HepG2 (cell line): ENCODE results near the gene PKD2L1. TPM values are rescaled to one million over a fixed set of nuclear protein-coding genes. Genes with fewer than 3 reads are reported as not detected.

Experiments
- ATAC-seq: fragments of 200-7000 bp; cut with Tn5 transposase; 3 replicates; pipeline ENCODE4 v1.9.1; 2020; ENCODE audit warnings: mild to moderate bottlenecking, moderate library complexity
- BruUV-seq: library from RNA; stranded (reverse); fragments of 400-500 nt; replicated peaks from 2 replicates; lab custom pipeline; 2021; lab: Mats Ljungman, UMichigan
- CTCF ChIA-PET: fragments of 300-600 bp; formaldehyde crosslinking; extraction: SDS; loops from one replicate; lab custom pipeline; 2021; ENCODE audit warnings: low total read pairs, inconsistent platforms, low intra/inter-chr PET ratio; lab: Yijun Ruan, JAX
- POLR2A ChIA-PET: fragments of 350-600 bp; sonication (Branson Sonifier 250); formaldehyde crosslinking; loops from one replicate; lab custom pipeline; 2020; ENCODE audit warnings: antibody characterized with exemption, inconsistent platforms; lab: Yijun Ruan, JAX
- DNase-seq: peaks from one replicate; pipeline ENCODE4 v3.0.0-alpha.2; 2015; ENCODE audit warnings: low spot score
- FAIRE-seq: peaks from 3 replicates; lab custom pipeline; 2011; peaks lifted over from hg19 to GRCh38; lab: Jason Lieb, UNC
- H2AFZ ChIP-seq: one replicate; pipeline ENCODE4 v1.6.1; 2011; ENCODE audit warnings: low read length, inconsistent platforms
- H3K27ac ChIP-seq: fragments of 300-600 bp; 3 replicates; pipeline ENCODE4 v1.8.0; 2011; ENCODE audit warnings: mixed run types, mild to moderate bottlenecking, mixed read lengths, low read length, inconsistent platforms; ENCODE audit not compliant: insufficient read depth; ENCODE audit errors: extremely low read length
- H3K27me3 ChIP-seq, 2 experiments: fragments of 200-600 bp in 1 of 2; 2 replicates in 1 of 2; 3 replicates in 1 of 2; pipeline versions ENCODE4 v1.6.0 to v1.8.0; 2011; ENCODE audit warnings: low read length in 2 of 2, mild to moderate bottlenecking in 2 of 2, moderate library complexity in 2 of 2, inconsistent platforms in 1 of 2; ENCODE audit not compliant: insufficient read depth in 2 of 2, control insufficient read depth in 1 of 2
- H3K36me3 ChIP-seq, 2 experiments: fragments of 200-600 bp in 1 of 2; replicated peaks in 1 of 2; 2 replicates in 1 of 2; 3 replicates in 1 of 2; pipeline versions ENCODE4 v1.5.1 to v1.8.0; 2011; ENCODE audit warnings: low read length in 2 of 2, inconsistent platforms in 1 of 2; ENCODE audit not compliant: insufficient read depth in 2 of 2, control insufficient read depth in 1 of 2
- H3K4me1 ChIP-seq: 2 replicates; pipeline ENCODE4 v1.5.1; 2012; ENCODE audit warnings: low read length, inconsistent platforms; ENCODE audit not compliant: insufficient read depth
- H3K4me2 ChIP-seq: 2 replicates; pipeline ENCODE4 v1.6.0; 2011; ENCODE audit warnings: low read depth, low read length, inconsistent platforms
- H3K4me3 ChIP-seq, 3 experiments: fragments of 200-600 bp in 1 of 3; sonication (generic), shearing (Covaris generic) in 1 of 3; replicated peaks in 1 of 3; 2 replicates each; pipeline ENCODE4 v1.5.1; 2011 to 2016; ENCODE audit warnings: low read length in 3 of 3, inconsistent platforms in 2 of 3, low read depth in 2 of 3, mild to moderate bottlenecking in 2 of 3, control low read depth in 1 of 3, mixed read lengths in 1 of 3; ENCODE audit not compliant: insufficient read depth in 1 of 3
- H3K79me2 ChIP-seq: one replicate; pipeline ENCODE4 v1.6.1; 2011; ENCODE audit warnings: low read length, inconsistent platforms; ENCODE audit not compliant: insufficient read depth
- H3K9ac ChIP-seq: 2 replicates; pipeline ENCODE4 v1.6.0; 2011; ENCODE audit warnings: mild to moderate bottlenecking, low read depth, low read length, inconsistent platforms; ENCODE audit not compliant: insufficient read depth
- H3K9me3 ChIP-seq: 2 replicates; pipeline ENCODE4 v1.5.1; 2012; ENCODE audit warnings: mild to moderate bottlenecking, low read length
- H4K20me1 ChIP-seq: 2 replicates; pipeline ENCODE4 v1.6.0; 2011; ENCODE audit warnings: inconsistent platforms, mild to moderate bottlenecking, low read length, moderate library complexity; ENCODE audit not compliant: insufficient read depth
- AKNA ChIP-seq: sonication (generic); formaldehyde crosslinking; IDR thresholded peaks from 2 replicates; pipeline ENCODE4 v1.4.0; 2020; ENCODE audit warnings: missing genetic modification reagents, borderline replicate concordance
- MNT ChIP-seq: fragments of 450-650 bp; IDR thresholded peaks from 2 replicates; pipeline ENCODE4 v1.6.1; 2016
- TFE3 ChIP-seq: IDR thresholded peaks from 2 replicates; pipeline ENCODE4 v1.6.1; 2016
- WGBS: methylation state at CpG from one replicate; pipeline ENCODE4 v1.1.6; 2017; ENCODE audit warnings: low lambda C conversion rate; 5-methylcytosine and 5-hydroxymethylcytosine counted together
- in situ Hi-C: cut with HindIII; loops from 2 replicates; pipeline ENCODE4 v1.10.0; 2017; ENCODE audit warnings: low pct_unique_long_range_greater_than_20kb; ENCODE audit not compliant: extremely low pct_ligation_motif_present
- intact Hi-C: fragments of 100-400 bp; cut with micrococcal nuclease; formaldehyde crosslinking; loops from one replicate; pipeline ENCODE4 v1.10.0; 2022; ENCODE audit not compliant: unreplicated experiment
- polyA plus RNA-seq, 8 experiments: library from polyadenylated mRNA; depleted of rRNA in 3 of 8; stranded (reverse) in 7 of 8; unstranded in 1 of 8; fragments of >200 nt; fragmentation: Illumina TruSeq in 4 of 8; extraction: Trizol in 4 of 8; gene quantifications; 2 replicates each; pipeline versions ENCODE4 v1.2.1 to v1.2.3, GENCODE V29; 2011 to 2016; ENCODE audit warnings: low read depth in 4 of 8, missing spikeins in 1 of 8, mixed read lengths in 1 of 8; ENCODE audit not compliant: insufficient read depth in 1 of 8
- total RNA-seq, 5 experiments: library from RNA; depleted of rRNA; stranded (reverse); fragments of >200 nt; fragmentation: Illumina TruSeq; extraction: Trizol; gene quantifications; 2 replicates each; pipeline ENCODE4 v1.2.3, GENCODE V29; 2016; ENCODE audit warnings: low read depth in 1 of 5

PKD2L1 gene
- total and polyA plus RNA-seq, 2 of the 13 experiments (the other 11 are each of a cell fraction or from before 2014, with no cell fraction given), result 0.07 to 0.15 TPM

GRCh38 chr10:100328198-100328597 lies 1.8 kb downstream of the PKD2L1 start:
- BruUV-seq, result no TSS peak
- Histone ChIP-seq H3K9me3 (no peaks in the 10 kb centered on the region), H4K20me1 (no peaks in the 10 kb centered on the region)
- peak; percentile 91 for TF ChIP-seq MNT
- TF ChIP-seq TFE3 (CRISPR knock-in tag), result no peak
- TF ChIP-seq AKNA (CRISPR knock-in tag), result no peak
- TF ChIP-seq, all 625 proteins: peak for 1
- Histone ChIP-seq H3K4me2 (no peak overlapping the region), H3K4me1 (peaks cover 22% of the 10 kb centered on the region), H3K4me3 (no peak overlapping the region), H3K79me2 (no peaks in the 10 kb centered on the region), H2AFZ (no peak overlapping the region), H3K9ac (no peak overlapping the region), H3K27ac (no peak overlapping the region), H3K36me3 (no peaks in the 10 kb centered on the region), H3K27me3 (peaks cover 0 to 27% of the 10 kb centered on the region in 2 experiments; a peak in 3 of 5 replicates)
- ATAC-seq, result no peak
- ChIA-PET POLR2A (no interaction called here), CTCF (no interaction called here)
- intact Hi-C loops, result no loop called here
- DNase-seq, result no peak
- in situ Hi-C loops, result loop anchor here (25.0 kb wide), 1 partner anchor 559 kb away; no protein-coding TSS in a partner anchor
- FAIRE-seq, result no peak
- WGBS, result 24% methylated on average over 5 of the region's 5 CpGs
